K562 treated with DMSO at 1 percent for 12 hours (cell line): ENCODE data around the gene SMTNL2. TPM values are rescaled to one million over a fixed set of nuclear protein-coding genes. Genes with fewer than 3 reads are reported as not detected.

ENCODE experiments used
- total RNA-seq: library from RNA; unstranded; fragments of 300-600 nt; gene quantifications from 2 replicates; pipeline ENCODE4 v1.2.3, GENCODE V29; 2022; ENCODE audit not compliant: insufficient read depth

The SMTNL2 gene
- not detected in 2 replicates for total RNA-seq

GRCh38 chr17:4584101-4584916 is at the start of gene SMTNL2:
TSS of gene SMTNL2 (plus strand) at chr17:4584529. CDS start at chr17:4584606, 77 bp downstream.

GRCh38 chr17:4554997-4555799 is 29.1 kb upstream of the SMTNL2 start, which contains the start of gene MYBBP1A:
TSS of gene MYBBP1A (minus strand) at chr17:4555384. CDS start at chr17:4555324, 60 bp downstream.

GRCh38 chr17:4560421-4560820 is 23.9 kb upstream of the SMTNL2 start, which contains the start of gene GGT6:
TSS of gene GGT6 (minus strand) at chr17:4560577. CDS start at chr17:4560521, 56 bp downstream.

GRCh38 chr17:4641297-4642195 is 57.2 kb downstream of the SMTNL2 start, which contains the start of gene ALOX15:
TSS of gene ALOX15 (minus strand) at chr17:4641678. CDS start at chr17:4641651, 27 bp downstream.

Other genes starting within 250 kb of the SMTNL2 start
- gene UBE2G1, start 217.9 kb upstream of the SMTNL2 start, total RNA-seq = 22.8 and 50.6 TPM in 2 replicates
- gene SPNS3, start 150.6 kb upstream of the SMTNL2 start, total RNA-seq = not detected in 2 replicates
- not detected in 2 replicates for gene SPNS2, start 85.6 kb upstream of the SMTNL2 start, total RNA-seq
- gene MYBBP1A, start 29.1 kb upstream of the SMTNL2 start, total RNA-seq = 3.9 and 14.4 TPM in 2 replicates
- not detected in 2 replicates for gene GGT6, start 24.0 kb upstream of the SMTNL2 start, total RNA-seq
- not detected in 2 replicates for gene ALOX15, start 57.1 kb downstream of the SMTNL2 start, total RNA-seq
- 27.5 and 53.1 TPM in 2 replicates for gene PELP1, start 119.6 kb downstream of the SMTNL2 start, total RNA-seq
- 16.6 and 23.4 TPM in 2 replicates for gene ARRB2, start 126.1 kb downstream of the SMTNL2 start, total RNA-seq
- gene MED11, start 146.9 kb downstream of the SMTNL2 start, total RNA-seq = 6.8 and 7.9 TPM in 2 replicates
- gene ZMYND15, start 155.3 kb downstream of the SMTNL2 start, total RNA-seq = not detected in 2 replicates
- gene CXCL16, start 155.4 kb downstream of the SMTNL2 start, total RNA-seq = 0.85 TPM in 1 of 2 replicates, not detected in the other
- gene TM4SF5, start 187.4 kb downstream of the SMTNL2 start, total RNA-seq = not detected in 2 replicates
- not detected in 2 replicates for gene VMO1, start 201.8 kb downstream of the SMTNL2 start, total RNA-seq
- 1.0 and 1.7 TPM in 2 replicates for gene GLTPD2, start 204.4 kb downstream of the SMTNL2 start, total RNA-seq
- 171 and 204 TPM in 2 replicates for gene PSMB6, start 211.6 kb downstream of the SMTNL2 start, total RNA-seq
- gene PLD2, start 222.6 kb downstream of the SMTNL2 start, total RNA-seq = 10.0 and 10.2 TPM in 2 replicates
- 11.8 and 28.5 TPM in 2 replicates for gene MINK1, start 248.8 kb downstream of the SMTNL2 start, total RNA-seq